IPS-NIHi7 (cell line): ENCODE data around the gene ATG4C.
A peak's percentile ranks its signal among the peaks of the same experiment; 100 is the strongest.
"Not testable (repeated sequence)": the region's sequence is repeated elsewhere in the genome, so short reads cannot be mapped to it uniquely, and the experiment has no call there.

Experiments
- DNase-seq: peaks from one replicate; pipeline ENCODE4 v3.0.0; 2012; ENCODE audit warnings: mixed read lengths; ENCODE audit errors: extremely low spot score

Gene ATG4C

DNA sequence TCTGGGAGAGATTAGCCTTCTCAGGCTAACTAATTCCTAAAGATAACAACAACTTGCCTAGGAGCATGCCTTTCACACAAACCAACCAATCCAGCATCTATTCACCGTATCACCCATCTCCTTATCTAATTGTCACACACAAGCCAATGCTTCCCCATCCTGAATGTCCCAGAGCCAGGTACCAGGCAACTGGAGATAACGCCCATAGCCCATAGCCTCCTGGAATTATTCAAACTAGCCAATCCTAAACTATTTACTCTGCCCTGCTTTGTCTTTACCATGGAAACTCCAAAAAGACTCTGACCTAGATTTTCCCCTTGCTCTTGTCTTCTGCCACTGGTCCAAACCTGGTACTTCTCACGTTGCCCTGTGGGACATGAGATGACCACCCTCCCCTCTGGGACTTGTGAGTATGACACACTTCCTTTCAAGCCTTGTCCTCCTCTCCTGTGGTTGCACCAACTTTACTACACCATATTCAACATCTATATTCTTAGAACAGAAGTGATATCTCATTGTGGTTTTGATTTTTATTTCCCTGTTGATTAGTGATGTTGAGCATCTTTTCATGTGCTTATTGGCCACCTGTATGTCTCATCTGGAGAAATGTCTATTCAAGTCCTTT lies 8.8 kb upstream of the ATG4C start:
- DNase-seq = no peak

- DNase-seq = no peak
These were observed 5.7 kb upstream of the ATG4C start for GRCh38 chr1:62778208-62778607.

DNA sequence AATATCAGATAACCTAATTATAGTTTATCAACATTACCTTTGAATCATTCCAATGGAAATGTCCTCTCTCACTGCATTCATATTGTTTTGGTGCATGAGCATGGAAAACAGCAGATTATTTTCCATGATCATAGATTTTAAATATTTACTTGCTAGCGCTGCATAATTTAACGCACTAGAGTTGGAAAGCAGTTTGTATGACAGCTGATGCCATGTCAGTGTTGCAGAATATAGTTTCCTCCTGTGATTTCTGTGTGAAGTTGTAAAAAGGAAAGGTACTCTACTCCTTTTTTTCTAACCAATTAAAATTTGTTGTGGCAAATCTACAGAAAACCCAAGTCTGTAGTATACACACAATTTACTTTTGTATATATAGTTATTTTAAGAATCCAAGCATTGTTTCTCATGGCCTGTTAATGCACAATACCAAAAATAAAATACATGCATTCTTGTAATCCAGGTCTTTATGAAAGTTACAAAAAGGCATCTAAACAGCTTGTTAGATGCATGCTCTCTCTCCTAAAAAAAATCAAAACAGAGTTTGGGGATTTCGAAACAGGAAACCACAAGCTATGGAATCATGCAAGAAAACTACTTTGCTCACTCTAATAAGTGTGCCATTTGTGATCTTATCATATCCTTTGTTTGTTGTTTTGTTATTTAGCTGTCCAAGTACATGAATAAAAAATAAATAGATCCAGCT lies 1.9 kb upstream of the ATG4C start:
- no peak for DNase-seq

GRCh38 chr1:62782544-62783212 lies 1.3 kb upstream of the ATG4C start:
- DNase-seq = not testable (repeated sequence)

DNA sequence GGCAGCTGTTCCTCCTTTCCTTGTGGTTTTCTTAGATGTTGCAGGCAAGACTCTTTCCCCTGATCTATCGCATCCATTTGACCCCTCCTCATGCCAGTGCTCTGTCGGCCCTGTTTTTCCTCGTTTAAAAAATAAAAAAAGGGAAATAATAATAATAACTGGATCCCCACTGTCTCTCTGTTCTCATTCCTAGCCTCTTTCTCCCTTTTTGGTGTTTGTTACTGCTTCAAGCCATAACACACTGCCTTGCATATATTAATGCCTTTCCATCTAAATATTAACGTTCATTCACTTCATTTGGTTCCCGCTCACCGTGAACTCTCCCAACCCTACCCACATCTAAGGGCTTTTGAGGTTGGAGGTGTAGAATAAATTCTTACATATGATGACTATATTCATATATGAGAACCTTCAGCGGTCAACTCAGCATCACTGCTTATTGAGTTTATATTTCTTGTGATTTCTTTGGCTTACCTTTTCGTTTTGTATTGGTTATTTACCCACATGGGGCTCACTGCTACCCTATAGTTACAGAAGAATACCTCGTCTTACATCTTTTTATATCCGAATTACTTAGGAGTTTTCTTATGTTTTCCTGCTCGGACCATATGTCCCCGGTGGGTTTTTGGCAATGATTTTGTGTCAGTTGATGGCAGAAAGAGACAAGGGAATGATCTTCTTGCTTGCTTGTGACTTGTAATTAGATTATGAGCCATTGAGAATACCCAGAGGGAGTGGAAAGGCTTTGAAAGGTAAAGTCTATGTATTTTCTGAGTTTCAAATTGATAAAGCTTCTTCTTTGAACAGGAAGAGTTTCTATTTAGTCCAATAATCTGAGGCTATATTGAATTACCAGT lies 805 bp downstream of the ATG4C start:
- DNase-seq = peak; percentile 32

- no peak for DNase-seq
These were observed 6.8 kb downstream of the ATG4C start for GRCh38 chr1:62790716-62791115.

- DNase-seq = no peak
These were observed 10.1 kb downstream of the ATG4C start for GRCh38 chr1:62794053-62794452.

GRCh38 chr1:62796221-62796620 lies 12.3 kb downstream of the ATG4C start:
- DNase-seq = no peak

DNA sequence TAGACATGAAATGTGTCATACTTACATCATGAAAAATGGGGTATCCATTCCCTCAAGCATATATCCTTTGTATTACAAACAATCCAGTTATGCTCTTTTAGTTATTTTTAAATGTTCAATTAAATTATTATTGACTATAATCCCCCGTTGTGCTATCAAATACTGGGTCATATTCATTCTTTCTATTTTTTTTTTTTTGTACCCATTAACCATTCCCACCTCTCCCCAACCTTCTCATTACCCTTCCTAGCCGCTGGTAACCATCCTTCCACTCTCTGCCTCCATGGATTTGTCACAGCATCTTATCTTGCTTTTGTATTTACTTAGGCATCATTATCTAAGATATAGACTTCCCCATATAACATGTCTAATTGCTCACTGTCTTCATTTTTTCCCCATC lies 15.8 kb downstream of the ATG4C start:
- DNase-seq = no peak

DNA sequence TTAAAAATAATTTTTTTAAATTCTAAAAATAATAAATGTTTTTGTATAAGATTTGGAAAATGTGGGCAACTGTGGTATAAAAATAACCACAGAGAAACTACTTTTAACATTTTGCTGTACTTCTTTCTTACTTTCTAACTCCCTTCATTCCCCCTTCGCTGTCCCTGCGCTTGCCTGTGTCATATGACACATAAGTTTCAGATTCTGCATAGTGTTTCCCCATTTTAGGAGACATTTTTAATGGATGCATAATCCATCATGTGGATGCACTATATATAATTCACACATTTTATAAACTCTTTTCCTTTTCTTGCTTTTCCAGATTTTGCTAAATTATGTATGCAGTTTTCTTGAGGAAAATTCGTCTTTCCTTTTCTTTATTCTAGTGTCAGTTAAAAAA lies 16.3 kb downstream of the ATG4C start:
- DNase-seq = no peak

GRCh38 chr1:62800825-62801306 lies 16.9 kb downstream of the ATG4C start:
- DNase-seq = no peak

DNA sequence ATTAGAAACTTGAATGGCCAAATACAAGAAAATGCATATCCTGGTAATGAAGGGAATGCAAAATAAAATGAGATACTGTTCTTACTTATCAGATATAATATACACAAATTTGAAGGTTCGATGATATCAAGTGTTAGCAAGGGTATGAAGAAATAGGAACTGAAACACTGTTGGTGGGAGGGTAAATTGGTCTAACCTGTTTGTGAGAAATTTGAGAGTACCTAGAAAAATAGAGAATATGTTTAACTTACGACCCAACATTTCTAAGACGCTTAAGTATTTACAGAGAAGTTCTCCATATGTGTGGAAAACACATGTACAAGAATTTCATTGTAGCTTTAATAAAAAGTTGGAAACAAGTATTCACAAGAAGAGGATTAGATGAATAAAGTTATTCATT lies 25.9 kb downstream of the ATG4C start:
- no peak for DNase-seq

- no peak for DNase-seq
These were observed 26.7 kb downstream of the ATG4C start for GRCh38 chr1:62810420-62811274.

- DNase-seq = no peak
These were observed 39.6 kb downstream of the ATG4C start for GRCh38 chr1:62823556-62823955.

DNA sequence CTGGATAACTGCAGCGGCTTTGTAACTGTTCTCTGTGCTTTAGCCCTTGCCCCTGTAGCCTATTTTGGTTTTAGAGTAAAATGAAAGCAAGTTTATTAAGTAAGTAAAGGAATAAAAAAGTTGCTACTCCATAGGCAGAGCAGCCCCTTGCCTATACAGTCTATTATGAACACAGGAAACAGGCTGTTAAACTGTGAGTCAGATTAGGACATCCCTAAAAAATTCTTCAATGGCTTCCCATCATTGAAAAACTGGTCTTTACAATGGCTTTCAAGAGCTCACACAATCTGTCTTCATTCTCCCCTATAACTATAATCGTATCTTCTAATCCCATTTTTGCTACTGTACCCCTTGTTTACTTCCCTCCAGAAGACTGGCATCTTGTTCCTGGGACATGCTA lies 43.0 kb downstream of the ATG4C start:
- DNase-seq = no peak

DNA sequence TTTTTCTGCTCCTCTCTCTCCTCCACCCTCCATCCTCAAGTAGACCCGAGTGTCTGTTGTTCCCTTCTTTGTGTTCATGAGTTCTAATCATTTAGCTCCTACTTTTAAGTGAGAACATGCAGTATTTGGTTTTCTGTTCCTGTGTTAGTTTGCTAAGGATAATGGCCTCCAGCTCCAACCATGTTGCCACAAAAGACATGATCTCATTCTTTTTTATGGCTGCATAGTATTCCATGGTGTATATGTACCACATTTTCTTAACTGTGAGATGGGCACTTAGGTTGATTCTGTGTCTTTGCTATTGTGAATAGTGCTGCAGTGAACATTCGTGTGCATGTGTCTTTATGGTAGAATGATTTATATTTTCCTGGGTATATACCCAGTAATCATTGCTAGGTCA lies 43.9 kb downstream of the ATG4C start:
- DNase-seq = not testable (repeated sequence)

DNA sequence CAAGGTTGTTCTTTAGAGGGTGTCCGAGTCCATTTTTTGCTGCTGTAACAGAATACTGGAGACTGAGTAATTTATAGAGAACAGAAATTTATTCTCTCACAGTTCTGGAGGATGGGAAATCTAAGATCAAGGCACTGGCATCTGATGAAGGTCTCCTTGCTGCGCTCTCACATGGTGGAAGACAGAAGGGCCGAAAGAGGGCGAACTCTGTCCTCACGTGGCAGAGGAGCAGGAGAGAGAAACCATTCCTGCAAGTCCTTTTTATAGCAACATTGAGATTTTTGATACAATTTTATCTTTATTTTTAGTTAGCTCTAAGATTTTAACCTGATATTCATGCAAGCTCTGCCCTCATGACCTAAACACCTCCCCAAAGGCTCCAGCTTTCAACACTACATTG lies 48.3 kb downstream of the ATG4C start:
- DNase-seq = no peak

- no peak for DNase-seq
These were observed 49.6 kb downstream of the ATG4C start for GRCh38 chr1:62833529-62833928.

DNA sequence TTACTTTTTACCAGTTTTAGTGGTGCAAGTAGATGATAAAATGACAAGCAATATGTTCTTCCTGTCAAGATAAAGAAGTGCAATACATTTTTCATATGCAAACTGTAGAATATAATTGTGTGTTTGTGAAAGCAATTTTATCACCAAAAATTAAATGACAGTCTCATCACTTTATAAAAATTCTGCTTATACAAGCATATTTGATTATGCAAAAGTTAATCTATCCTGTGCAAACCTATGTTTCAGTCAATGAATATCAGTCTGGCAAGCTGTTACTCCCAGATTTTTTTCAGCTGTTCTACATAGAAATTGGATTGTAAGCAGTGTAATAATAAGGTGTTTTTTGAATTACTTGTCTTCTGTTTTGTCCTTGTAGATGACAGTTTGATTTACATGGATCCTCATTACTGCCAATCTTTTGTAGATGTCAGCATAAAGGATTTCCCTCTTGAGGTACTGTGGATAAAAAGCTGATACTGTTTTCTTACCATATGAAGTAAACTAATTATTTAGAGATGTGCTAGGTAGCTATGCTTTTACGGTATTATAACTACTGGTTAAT lies 50.5 kb downstream of the ATG4C start:
- DNase-seq = no peak

- no peak for DNase-seq
These were observed 53.1 kb downstream of the ATG4C start for GRCh38 chr1:62836856-62837540.
